IPS-11a (cell line): Measurements from ENCODE around the gene LRRC18.

ENCODE experiments used
- H3K4me3 ChIP-seq: one replicate; pipeline ENCODE4 v1.5.1; 2013; ENCODE audit warnings: low read depth, low read length, control low read depth

LRRC18 gene

GRCh38 chr10:48946891-48947500 lies 7.4 kb upstream of the LRRC18 start:
- no peak overlapping the region for H3K4me3 ChIP-seq

- H3K4me3 ChIP-seq: no peak overlapping the region
These were observed 6.7 kb upstream of the LRRC18 start for GRCh38 chr10:48946332-48946731.

- H3K4me3 ChIP-seq: no peak overlapping the region
These were observed 5.9 kb upstream of the LRRC18 start for GRCh38 chr10:48945441-48946130.

- H3K4me3 ChIP-seq: no peak overlapping the region
These were observed 4.5 kb upstream of the LRRC18 start for GRCh38 chr10:48944171-48944570.

- no peak overlapping the region for H3K4me3 ChIP-seq
These were observed 3.5 kb upstream of the LRRC18 start for GRCh38 chr10:48943096-48943495.

- no peak overlapping the region for H3K4me3 ChIP-seq
These were observed 1.9 kb upstream of the LRRC18 start for GRCh38 chr10:48941427-48942075.

- H3K4me3 ChIP-seq: no peak overlapping the region
These were observed 1.3 kb upstream of the LRRC18 start for GRCh38 chr10:48940958-48941357.

GRCh38 chr10:48940372-48940771 lies 732 bp upstream of the LRRC18 start:
- H3K4me3 ChIP-seq: no peak overlapping the region

- no peak overlapping the region for H3K4me3 ChIP-seq
These were observed 577 bp downstream of the LRRC18 start for GRCh38 chr10:48938990-48939536.

- H3K4me3 ChIP-seq: no peak overlapping the region
These were observed 1.4 kb downstream of the LRRC18 start for GRCh38 chr10:48938281-48938680.

- H3K4me3 ChIP-seq: no peak overlapping the region
These were observed 1.8 kb downstream of the LRRC18 start for GRCh38 chr10:48937796-48938195.

- no peak overlapping the region for H3K4me3 ChIP-seq
These were observed 4.1 kb downstream of the LRRC18 start for GRCh38 chr10:48935577-48935976.

GRCh38 chr10:48934672-48935501 lies 4.8 kb downstream of the LRRC18 start:
- no peak overlapping the region for H3K4me3 ChIP-seq

GRCh38 chr10:48932831-48933664 lies 6.6 kb downstream of the LRRC18 start:
- H3K4me3 ChIP-seq: no peak overlapping the region

- H3K4me3 ChIP-seq: no peak overlapping the region
These were observed 8.5 kb downstream of the LRRC18 start for GRCh38 chr10:48931188-48931587.

GRCh38 chr10:48929413-48929990 lies 10.1 kb downstream of the LRRC18 start:
- no peak overlapping the region for H3K4me3 ChIP-seq

- H3K4me3 ChIP-seq: no peak overlapping the region
These were observed 12.7 kb downstream of the LRRC18 start for GRCh38 chr10:48926764-48927540.

GRCh38 chr10:48926255-48926654 lies 13.4 kb downstream of the LRRC18 start:
- H3K4me3 ChIP-seq: no peak overlapping the region

- no peak overlapping the region for H3K4me3 ChIP-seq
These were observed 14.7 kb downstream of the LRRC18 start for GRCh38 chr10:48924988-48925387.
